Activated CD8-positive, alpha-beta memory T cell treated with anti-CD3 and anti-CD28 coated beads, Interleukin-2, amount 50 U/mL, for 4 hours (primary cell): ENCODE results near the gene IFNG-AS1.

Experiments used
- DNase-seq: peaks from one replicate; pipeline ENCODE4 v3.0.0-alpha.2; 2020

IFNG-AS1 gene

GRCh38 chr12:67989184-67989920, at the start of gene IFNG-AS1:
IFNG-AS1 (plus strand) TSS chr12:67989447.
- no peak for DNase-seq

GRCh38 chr12:67939611-67940010, 49.6 kb upstream of the IFNG-AS1 start:
- DNase-seq, result no peak

GRCh38 chr12:67940780-67941243, 48.4 kb upstream of the IFNG-AS1 start:
- DNase-seq, result no peak

GRCh38 chr12:67942724-67943123, 46.5 kb upstream of the IFNG-AS1 start:
- DNase-seq, result no peak

GRCh38 chr12:67943141-67943892, 45.9 kb upstream of the IFNG-AS1 start:
- peak; percentile 66 for DNase-seq

- no peak for DNase-seq
Observed at GRCh38 chr12:67944093-67944492, 45.2 kb upstream of the IFNG-AS1 start.

GRCh38 chr12:67952787-67953186, 36.5 kb upstream of the IFNG-AS1 start:
- DNase-seq, result no peak

GRCh38 chr12:67957383-67957782, 31.9 kb upstream of the IFNG-AS1 start:
- DNase-seq, result no peak

- DNase-seq, result no peak
Observed at GRCh38 chr12:67958187-67958586, 31.1 kb upstream of the IFNG-AS1 start.

- DNase-seq, result no peak
Observed at GRCh38 chr12:67964456-67964855, 24.8 kb upstream of the IFNG-AS1 start.

GRCh38 chr12:67966560-67966959, 22.7 kb upstream of the IFNG-AS1 start:
- DNase-seq, result no peak

- no peak for DNase-seq
Observed at GRCh38 chr12:67968321-67968720, 20.9 kb upstream of the IFNG-AS1 start.

- no peak for DNase-seq
Observed at GRCh38 chr12:67968725-67969124, 20.5 kb upstream of the IFNG-AS1 start.

- DNase-seq, result no peak
Observed at GRCh38 chr12:67969134-67969802, 20.0 kb upstream of the IFNG-AS1 start.

- no peak for DNase-seq
Observed at GRCh38 chr12:67977668-67978067, 11.6 kb upstream of the IFNG-AS1 start.

GRCh38 chr12:67980391-67980790, 8.9 kb upstream of the IFNG-AS1 start:
- no peak for DNase-seq

- DNase-seq, result no peak
Observed at GRCh38 chr12:67981287-67982162, 7.7 kb upstream of the IFNG-AS1 start.

- DNase-seq, result no peak
Observed at GRCh38 chr12:67982164-67982563, 7.1 kb upstream of the IFNG-AS1 start.

GRCh38 chr12:67986632-67987031, 2.6 kb upstream of the IFNG-AS1 start:
- no peak for DNase-seq

GRCh38 chr12:67988601-67989021, 636 bp upstream of the IFNG-AS1 start:
- DNase-seq, result no peak

GRCh38 chr12:67991158-67991557, 1.9 kb downstream of the IFNG-AS1 start:
- DNase-seq, result peak; percentile 39

- no peak for DNase-seq
Observed at GRCh38 chr12:67993143-67993542, 3.9 kb downstream of the IFNG-AS1 start.

GRCh38 chr12:67994046-67994445, 4.8 kb downstream of the IFNG-AS1 start:
- no peak for DNase-seq
